HG03442 (cell line): ENCODE data around the gene FKBP14.

Experiments
- ATAC-seq: cut with Tn5 transposase; IDR thresholded peaks from one replicate; pipeline ENCODE4 v1.9.1; 2021; ENCODE audit warnings: mild to moderate bottlenecking, moderate library complexity; ENCODE audit not compliant: unreplicated experiment

Gene FKBP14

DNA sequence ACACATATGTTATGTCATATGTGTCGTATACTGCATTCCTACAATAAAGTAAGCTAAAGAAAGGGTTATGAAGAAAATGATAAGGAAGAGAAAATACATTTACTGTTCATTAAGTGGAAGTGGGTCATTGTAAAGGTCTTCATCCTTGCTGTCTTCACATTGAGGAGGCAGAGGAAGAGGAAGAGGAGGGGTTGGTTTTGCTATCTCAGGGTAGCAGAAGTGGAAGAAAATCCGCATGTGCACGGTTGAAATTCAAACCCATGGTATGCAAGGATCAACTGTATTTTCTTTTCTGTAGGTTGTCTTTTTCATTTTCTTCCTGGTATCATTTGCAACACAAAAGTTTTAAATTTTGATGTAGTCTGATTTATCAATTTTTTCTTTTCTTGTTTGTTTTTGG lies 8.0 kb upstream of the FKBP14 start:
- ATAC-seq = no peak

DNA sequence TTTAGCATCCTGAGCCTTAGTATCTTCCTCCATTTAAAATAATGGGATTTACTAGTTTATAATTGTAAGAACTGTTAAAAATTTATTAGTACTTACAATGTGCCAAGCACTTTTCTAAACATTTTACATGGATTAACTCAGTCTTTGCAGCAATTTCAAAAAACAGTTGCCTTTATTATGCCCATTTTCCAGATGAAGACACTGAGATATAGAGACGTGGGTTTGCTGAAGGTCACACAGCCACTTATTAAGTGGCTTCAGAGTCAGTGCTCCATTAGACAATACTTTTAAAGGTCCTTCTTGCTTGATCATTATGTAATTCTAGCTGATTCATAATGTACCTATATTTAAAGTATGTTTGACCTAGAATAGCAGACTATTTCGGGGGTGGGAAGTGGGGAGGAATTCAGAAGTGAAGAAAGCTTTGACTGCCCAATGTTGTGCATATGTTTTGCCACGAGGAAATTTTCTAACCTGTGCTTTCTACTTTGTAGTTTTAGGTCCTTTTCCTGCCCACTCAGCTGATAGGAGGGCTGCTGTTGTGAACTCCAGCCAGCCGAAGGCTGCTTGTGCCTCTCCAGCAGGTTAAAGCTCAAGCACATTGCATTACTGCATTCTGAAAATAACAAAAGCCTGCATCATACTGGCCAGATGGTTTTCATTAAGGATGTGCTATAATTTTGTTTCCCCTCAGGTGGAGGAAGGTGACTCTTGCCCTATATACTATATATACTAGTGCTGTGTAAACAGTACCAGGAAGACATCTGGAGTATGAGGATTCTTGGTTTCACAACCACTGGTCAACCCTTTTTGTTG lies 6.0 kb upstream of the FKBP14 start:
- ATAC-seq = no peak

DNA sequence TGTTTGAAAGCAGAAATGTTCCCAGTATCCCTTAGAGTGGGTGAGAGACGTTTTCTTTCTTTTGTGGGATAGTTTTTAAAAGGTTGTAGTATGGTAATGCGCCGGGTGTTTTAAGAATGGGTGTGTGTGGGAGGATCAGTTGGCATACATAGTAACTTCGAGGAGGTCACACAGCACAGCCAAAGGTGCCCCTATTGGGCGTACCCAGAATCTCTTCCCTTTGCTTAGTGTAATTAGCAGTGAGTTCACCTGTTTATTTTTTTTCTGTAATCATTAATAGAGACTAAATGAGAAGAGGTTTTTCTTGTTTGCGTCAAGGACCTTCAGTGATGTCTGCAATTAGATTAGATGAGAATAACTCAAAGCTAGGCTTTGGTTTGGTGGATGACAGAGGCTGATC lies 3.2 kb upstream of the FKBP14 start:
- no peak for ATAC-seq

DNA sequence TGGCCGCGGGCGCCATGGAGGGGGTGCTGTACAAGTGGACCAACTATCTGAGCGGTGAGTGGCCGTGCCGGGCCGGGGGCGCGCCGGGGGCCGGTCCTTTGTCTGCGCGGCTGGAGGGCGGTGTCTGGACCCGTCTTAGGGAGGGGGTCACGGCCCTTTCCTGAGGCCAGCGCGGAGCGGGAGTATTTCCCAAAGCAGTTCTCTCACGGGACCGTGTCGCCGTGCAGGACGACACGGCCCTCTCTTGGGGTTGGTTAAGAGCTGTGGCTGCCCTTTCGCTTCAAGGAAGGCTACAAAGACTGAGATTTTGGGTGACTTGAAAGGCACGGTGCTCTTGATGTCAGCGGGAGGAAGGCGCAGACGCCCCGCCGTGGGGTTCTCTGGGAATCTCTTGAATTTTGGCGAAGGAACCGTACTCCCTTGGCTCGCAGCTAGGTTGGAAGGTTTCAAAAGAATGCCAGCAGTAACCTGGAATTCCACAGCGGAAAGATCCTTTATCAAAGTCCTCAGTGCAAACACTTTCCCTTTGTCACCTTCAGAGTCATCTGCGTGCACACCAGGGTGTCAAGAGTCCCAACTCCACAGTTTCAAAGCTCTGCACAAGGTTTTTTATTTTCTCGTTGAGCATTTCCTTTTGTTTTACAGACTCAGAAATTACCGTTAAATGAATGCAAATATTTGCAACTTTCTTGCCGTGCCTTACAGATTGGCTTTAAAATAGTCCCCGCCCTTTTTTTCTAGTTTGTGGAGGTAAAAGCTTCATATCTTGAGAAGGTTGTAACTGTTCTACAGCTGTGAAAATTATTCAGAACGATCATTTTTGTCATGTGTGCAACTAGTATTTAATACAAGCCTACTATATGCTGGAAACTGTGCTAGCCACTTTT lies 2.5 kb upstream of the FKBP14 start:
- peak; percentile 13 for ATAC-seq

DNA sequence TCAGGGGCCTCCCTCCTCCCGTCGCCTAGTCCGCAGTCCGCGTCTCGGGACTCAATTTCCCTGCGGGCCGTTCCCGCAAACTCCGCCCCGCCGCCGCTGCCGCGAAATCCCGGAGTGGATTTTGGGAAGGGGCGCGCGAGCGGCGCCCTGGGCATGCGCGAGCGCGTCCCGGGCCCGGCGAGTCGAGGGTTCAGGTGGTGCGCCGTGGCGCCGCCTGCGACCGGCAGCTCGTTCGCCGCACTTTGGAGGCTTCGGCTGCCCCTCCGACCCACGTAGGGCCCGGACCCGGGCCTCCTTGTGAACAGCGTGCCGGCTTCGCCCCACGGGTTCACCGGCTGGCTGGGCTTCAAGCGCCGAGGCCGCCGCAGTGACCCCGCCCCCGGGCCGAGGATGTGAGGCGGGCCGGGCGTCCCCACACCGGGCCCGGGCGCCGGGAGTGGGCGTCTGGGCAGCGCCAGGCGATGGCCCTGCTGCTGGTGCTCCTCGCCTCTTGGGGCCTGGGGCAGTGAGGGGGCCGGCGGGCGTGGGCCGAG lies 1.8 kb upstream of the FKBP14 start, which contains the start of gene PLEKHA8:
Gene PLEKHA8 (plus strand): TSS at position 197 of the 533 bp plus-strand sequence. CDS start 351 bp downstream, outside the sequence.
- peak; percentile 40 for ATAC-seq

DNA sequence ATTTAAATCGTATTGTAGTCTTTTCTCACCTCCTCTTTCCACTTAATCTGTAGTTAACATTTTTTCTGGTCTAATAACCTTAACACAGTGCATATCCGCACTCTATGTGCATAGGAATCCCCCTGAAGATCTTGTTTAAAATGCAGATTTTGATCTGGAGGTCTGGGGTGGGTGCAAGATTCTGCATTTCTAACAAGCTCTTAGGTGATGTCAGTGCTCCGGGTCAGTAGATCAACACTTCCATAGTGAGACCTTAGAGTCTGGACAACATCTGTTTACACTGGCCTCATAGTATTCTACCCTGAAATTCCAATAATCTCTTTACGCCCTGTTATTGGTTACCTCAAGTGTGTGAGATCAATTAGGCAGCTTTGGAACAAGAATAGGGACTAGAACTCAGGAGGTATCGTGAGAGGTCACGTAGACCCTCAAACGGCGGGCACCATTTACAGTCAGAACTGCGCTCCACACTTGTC lies 1.3 kb upstream of the FKBP14 start:
- peak; percentile 0 for ATAC-seq

DNA sequence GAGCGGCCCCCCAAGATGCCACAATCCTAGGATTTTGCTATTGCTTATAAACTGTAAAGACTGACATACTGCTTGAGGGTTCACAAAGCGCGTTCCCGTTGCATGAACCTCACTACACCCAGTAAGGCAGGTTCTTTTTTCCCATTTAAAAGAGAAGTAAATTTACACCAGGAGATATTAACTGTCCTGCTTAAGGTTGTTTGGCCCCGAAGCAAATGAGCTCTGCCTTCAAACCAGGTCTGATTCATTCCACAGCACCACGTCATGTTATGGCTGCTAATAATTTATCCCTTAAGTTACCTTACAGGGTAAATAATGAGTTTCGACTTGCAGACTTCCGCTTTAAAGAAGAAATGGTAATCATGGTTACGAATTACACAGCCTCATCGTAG lies 559 bp upstream of the FKBP14 start:
- ATAC-seq = no peak

DNA sequence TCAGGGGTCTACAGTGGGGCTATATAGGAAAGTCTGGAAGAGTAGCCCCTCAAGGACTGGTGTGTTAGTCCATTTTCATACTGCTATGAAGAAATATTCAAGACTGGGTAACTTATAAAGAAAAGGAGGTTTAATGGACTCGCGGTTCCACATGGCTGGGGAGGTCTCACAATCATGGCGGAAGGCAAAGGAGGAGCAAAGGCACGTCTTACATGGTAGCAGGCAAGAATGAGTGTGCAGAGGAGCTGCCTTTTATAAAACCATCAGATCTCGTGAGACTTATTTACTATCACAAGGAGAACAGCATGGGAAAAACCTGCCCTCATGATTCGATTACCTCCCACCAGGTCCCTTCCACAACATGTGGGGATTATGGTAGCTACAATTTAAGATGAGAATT lies 3.0 kb downstream of the FKBP14 start:
- ATAC-seq = no peak

DNA sequence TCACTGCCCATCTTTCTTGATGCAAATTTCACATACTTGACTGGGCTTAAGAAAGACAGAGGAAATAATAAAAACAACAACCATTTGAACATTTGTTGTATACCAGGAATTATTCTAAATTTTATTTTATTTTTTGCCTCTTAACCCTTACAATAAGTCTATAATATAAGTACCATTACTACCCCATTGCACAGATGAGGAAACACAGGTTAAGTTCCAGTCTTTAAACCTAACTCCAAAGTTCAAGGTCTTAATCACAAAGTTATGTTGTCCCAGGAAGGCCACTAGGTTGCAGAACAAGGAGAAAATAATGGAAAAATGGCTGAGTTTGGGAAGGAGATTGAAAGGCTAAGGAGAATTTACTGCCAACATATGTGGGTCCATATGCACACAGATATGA lies 3.5 kb downstream of the FKBP14 start:
- no peak for ATAC-seq

DNA sequence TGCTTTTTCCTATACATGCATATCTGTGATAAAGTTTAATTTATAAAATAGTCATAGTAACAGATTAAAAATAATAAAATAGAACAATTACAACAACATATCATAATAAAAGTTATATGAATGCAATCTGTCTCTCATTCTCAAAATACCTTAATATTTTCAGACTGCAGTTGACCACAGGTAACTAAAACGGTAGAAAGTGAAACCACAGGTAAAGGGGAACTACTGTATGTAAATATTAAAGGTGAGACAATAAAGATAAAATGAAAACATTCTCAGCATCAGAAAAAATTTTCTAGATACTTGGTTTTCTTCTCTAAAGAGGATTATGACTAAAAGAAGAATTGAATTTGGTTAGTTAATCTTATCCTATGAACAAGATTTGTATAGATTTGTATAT lies 6.0 kb downstream of the FKBP14 start:
- ATAC-seq = no peak

DNA sequence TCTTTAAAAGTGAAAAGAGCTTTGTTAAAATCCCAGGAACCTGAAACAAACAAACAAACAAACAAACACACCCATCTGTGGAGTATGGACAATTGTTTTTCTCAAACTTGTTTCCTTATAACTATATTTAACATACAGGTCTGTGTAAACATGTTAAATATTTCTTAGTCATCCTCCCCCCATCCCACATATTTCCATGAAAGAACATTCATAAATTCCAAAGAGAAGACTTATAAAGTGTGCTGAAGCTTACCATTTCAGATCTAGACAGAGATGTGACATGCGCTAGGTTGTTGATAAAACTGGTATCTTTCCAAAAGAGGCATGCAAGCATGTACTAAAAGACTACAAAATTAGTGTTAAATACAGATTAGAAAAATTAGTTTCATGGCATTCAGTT lies 6.5 kb downstream of the FKBP14 start:
- ATAC-seq = no peak

DNA sequence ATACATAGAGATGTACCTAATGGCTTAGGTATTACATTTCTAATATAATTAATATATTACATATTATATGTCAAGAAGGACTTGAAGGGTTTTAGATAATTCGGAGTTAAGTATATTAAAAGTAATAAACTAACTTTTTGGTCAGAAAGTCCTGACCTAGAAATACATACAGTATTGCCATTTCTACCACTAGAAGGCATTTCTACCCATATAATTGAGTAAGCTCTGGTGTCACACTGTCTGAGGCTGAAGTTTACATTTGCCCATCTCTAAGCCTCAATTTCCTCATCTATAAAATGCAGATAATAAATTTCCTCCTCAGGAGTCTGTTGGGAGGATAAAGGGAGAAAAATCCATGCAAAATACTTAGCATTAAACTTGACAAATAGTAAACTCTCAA lies 7.1 kb downstream of the FKBP14 start:
- no peak for ATAC-seq

DNA sequence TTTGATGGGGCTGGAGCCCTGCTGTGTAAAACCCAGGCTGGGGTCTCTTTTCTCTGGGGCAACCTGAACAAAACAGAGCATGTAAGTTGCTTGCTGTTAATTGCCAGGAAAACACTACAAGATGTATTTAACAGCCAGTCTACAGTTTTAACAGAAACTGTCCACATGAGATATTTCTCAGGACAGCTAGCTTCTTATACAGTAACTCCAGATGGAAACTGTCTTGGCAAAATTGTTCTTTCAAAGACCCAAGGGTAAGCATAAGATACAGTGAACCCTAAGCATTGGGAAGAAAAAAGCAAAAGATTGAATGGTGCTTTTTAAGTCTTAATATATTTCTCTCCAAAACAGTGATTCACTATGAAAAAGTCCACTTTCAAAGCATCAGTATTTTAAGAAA lies 8.1 kb downstream of the FKBP14 start:
- ATAC-seq = no peak

DNA sequence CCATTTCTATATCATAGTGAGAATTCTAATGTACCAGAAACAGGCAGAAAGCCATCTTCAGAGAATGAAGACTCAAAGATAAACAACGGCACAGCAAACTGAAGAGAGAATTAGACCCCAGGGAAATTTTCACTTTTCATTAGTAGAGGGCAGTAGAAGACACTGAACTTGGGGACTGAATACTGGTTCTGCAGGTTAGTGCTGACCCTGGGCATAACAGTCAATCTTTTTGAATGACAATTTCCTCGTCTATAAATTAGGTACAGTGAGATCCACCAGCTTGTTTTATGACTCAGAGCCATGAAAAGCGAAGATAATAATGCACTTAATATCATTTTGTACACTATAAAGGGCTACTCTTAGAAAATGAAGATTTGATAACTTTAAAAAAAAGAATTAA lies 13.7 kb downstream of the FKBP14 start:
- no peak for ATAC-seq

DNA sequence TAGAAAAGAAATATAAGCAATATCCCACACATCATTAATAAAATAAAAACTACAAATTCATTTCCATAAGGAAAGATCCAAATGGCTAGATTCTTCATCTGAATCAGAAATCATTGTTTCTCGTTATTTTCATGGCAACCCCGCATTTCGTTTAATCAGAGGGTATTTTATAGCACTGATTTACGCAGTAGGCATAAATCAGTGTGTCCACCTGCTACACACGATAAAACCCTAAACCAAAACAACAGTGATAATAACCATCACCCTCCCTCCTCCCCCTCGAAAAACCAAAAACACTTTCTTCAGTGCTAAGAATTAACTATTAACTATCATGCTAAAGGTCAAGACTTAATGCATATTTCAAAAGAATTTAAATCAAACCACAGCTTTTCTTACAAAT lies 16.5 kb downstream of the FKBP14 start:
- no peak for ATAC-seq

DNA sequence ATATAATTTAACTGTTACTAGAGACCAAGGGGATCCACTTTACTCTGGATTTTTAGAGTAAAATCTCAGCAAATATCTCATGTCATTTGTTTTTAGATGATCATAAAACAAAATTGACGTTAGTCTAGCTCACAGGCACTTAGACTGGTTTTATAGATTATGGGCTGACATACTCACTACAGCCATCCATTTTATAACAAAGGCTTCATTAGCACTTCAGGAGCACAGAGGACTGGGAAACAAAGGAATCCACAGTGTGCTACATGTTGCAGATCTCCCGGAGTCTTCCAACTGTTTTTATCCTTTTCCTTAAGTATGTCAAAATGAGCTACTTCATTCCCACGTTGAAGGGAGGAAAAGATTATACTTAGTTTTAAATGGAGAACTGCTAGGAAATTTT lies 21.0 kb downstream of the FKBP14 start:
- no peak for ATAC-seq

DNA sequence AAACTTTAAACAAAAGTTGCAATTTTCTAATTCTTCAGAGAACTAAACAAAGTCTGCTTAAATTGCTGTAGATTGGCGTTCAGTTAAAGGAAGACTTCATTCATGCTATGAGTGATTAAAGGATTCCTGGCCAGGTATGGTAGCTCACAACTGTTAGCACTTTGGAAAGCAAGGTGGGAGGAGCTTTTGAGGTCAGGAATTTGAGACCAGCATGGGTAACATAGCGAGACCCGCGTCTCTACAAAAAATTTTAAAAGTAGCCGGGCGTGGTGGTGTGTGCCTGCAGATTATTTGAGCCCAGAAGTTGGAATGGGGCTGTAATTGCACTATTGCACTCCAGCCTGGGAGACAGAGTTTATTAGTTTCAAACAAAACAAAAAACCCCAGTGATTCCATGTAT lies 23.4 kb downstream of the FKBP14 start:
- ATAC-seq = no peak

DNA sequence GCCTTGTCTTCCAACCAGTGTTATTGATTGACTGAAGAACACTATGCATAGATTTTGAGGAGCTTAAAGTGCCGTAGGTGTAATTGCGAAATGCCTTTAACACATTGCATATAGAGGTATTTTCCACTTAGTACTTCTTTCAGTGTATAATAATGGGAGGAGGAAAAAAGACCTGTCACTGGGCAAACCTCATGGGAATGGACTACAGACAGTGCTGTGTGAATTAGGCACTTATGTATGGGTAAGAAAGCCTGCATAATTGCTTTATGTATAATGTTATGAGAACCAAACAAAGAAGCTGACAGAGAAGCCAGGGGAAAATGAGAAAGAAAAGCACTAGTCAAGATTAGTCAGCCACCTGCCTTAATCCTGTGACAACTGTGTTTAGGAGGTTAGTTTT lies 24.5 kb downstream of the FKBP14 start:
- no peak for ATAC-seq

DNA sequence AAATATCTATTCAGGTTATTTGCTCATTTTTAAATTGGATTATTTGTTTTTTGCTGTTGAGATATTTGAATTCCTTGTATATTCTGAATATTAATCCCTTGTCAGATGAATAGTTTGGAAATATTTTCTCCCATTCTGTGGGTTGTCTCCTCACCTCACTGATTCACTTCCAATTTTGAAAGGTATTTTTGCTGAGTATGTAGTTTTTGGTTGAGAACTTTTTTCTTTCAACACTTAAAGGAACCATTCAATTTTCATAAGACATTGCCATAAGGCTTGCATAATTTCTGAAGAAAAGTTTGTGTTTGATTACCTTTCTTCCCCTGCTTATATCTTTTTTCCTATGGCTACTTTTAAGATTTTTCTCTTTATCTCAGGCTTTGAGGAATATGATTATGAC lies 28.0 kb downstream of the FKBP14 start:
- ATAC-seq = no peak

DNA sequence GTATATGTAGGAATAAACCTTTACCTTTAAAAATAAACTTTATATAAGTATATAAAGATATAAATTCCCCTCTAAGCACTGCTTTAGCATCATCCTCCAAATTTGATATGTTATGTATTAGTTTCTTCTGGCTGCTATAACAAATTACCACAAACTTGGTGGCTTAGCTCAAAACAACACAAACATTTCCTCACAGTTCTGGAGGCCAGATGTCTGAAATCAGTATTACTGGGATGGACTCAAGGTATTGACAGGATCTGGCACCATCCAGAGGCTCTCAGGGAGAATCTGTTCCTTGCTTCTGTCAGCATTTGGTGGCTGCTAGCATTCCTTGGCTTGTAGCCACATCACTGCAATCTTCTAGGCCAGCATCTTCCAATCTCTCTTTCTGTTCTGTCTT lies 30.2 kb downstream of the FKBP14 start:
- ATAC-seq = no peak

DNA sequence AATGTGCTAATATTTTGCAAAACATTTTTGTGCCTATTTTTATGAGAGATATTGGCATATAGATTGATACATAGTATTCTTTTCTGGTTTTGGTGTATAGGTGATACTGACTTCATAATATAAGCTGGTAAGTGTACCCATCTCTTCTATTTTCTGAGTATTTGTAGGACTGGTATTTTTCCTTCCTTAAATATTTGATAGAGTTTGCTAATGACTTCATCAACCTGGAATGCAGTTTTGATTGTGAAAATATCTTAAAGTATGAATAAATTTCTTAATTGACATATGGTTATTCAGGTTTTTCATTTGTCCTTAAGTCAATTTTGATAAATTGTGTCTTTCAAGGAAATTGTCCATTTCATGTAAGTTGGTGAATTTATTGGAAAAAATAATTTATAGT lies 30.9 kb downstream of the FKBP14 start:
- ATAC-seq = no peak

DNA sequence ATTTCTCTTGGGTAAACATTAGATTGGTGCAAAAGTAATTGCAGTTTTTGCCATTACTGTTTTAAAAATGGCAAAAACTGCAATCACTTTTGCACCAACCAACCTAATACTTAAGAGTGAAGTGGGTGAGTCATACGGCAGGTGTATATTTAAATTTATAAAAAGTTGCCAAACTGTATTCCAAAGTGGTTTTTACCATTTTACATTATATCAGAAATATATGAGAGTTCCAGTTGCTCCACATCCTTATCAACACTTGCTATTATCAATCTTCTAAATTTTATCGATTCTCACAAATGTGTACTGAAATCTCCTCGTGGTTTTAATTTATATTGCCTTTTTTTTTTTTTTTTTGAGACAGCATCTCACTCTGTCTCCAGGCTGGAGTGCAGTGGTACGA lies 33.4 kb downstream of the FKBP14 start:
- ATAC-seq = no peak
